PC-9 (cell line): ENCODE results near the gene EPB41L3. TPM values are rescaled to one million over a fixed set of nuclear protein-coding genes. Genes with fewer than 3 reads are reported as not detected.

Experiments used
- BruUV-seq: library from RNA; stranded (reverse); fragments of 400-500 nt; replicated peaks from 2 replicates; lab custom pipeline; 2021; lab: Mats Ljungman, UMichigan
- CTCF ChIA-PET: fragments of 300-600 bp; sonication (Branson Sonifier 250); formaldehyde crosslinking; loops from one replicate; lab custom pipeline; 2022; ENCODE audit warnings: antibody characterized with exemption; lab: Charles Lee
- POLR2A ChIA-PET: fragments of 300-600 bp; sonication (Branson Sonifier 250); formaldehyde crosslinking; loops from one replicate; lab custom pipeline; 2022; ENCODE audit warnings: antibody characterized with exemption; ENCODE audit not compliant: unreplicated experiment; lab: Charles Lee
- DNase-seq, 2 experiments: peaks; one replicate each; pipeline versions ENCODE4 v3.0.0 to v3.0.0-alpha.2; 2015 to 2022; ENCODE audit warnings: mixed read lengths in 1 of 2
- H2AFZ ChIP-seq: fragments of 200-600 bp; sonication (generic); 2 replicates; pipeline ENCODE4 v1.8.1; 2017; ENCODE audit warnings: antibody characterized with exemption
- H3F3A ChIP-seq: fragments of 200-600 bp; sonication (generic); 2 replicates; pipeline ENCODE4 v1.8.1; 2017; ENCODE audit warnings: antibody characterized with exemption, mild to moderate bottlenecking, low read depth; ENCODE audit not compliant: insufficient read depth
- H3K27ac ChIP-seq: fragments of 200-600 bp; sonication (generic); 2 replicates; pipeline ENCODE4 v1.6.1; 2016; ENCODE audit warnings: mixed run types
- H3K27me3 ChIP-seq: fragments of 200-600 bp; sonication (generic); 2 replicates; pipeline ENCODE4 v1.6.1; 2016; ENCODE audit warnings: low read depth, mixed run types; ENCODE audit not compliant: insufficient read depth
- H3K36me3 ChIP-seq: fragments of 200-600 bp; sonication (generic); 2 replicates; pipeline ENCODE4 v1.6.1; 2016; ENCODE audit warnings: low read depth, mixed run types
- H3K4me1 ChIP-seq: fragments of 200-600 bp; sonication (generic); replicated peaks from 2 replicates; pipeline ENCODE4 v1.6.1; 2016; ENCODE audit warnings: mixed run types; ENCODE audit not compliant: insufficient read depth
- H3K4me2 ChIP-seq: fragments of 200-600 bp; sonication (generic); 2 replicates; pipeline ENCODE4 v1.6.1; 2017; ENCODE audit warnings: mixed run types
- H3K4me3 ChIP-seq: fragments of 200-600 bp; sonication (generic); 2 replicates; pipeline ENCODE4 v1.6.1; 2016; ENCODE audit warnings: mixed run types
- H3K79me2 ChIP-seq: fragments of 200-600 bp; sonication (generic); 2 replicates; pipeline ENCODE4 v1.6.1; 2017; ENCODE audit warnings: low read depth, mixed run types
- H3K9me2 ChIP-seq: fragments of 200-600 bp; sonication (generic); 2 replicates; pipeline ENCODE4 v1.8.1; 2017; ENCODE audit warnings: mild to moderate bottlenecking; ENCODE audit not compliant: insufficient read depth
- H3K9me3 ChIP-seq: fragments of 200-600 bp; sonication (generic); 2 replicates; pipeline ENCODE4 v1.8.1; 2016; ENCODE audit warnings: low read depth; ENCODE audit not compliant: insufficient read depth
- H4K20me1 ChIP-seq: fragments of 200-600 bp; sonication (generic); 2 replicates; pipeline ENCODE4 v1.8.1; 2017; ENCODE audit not compliant: insufficient read depth
- EZH2 ChIP-seq: fragments of 200-600 bp; sonication (generic); IDR thresholded peaks from 2 replicates; pipeline ENCODE4 v1.8.0; 2017; ENCODE audit warnings: antibody characterized with exemption, low read depth
- intact Hi-C: fragments of 100-400 bp; cut with micrococcal nuclease; formaldehyde crosslinking; loops from one replicate; pipeline ENCODE4 v1.10.0; 2022; ENCODE audit not compliant: unreplicated experiment
- total RNA-seq: library from RNA; stranded (reverse); gene quantifications from 2 replicates; pipeline ENCODE4 v1.2.3, GENCODE V29; 2021
- TF ChIP-seq, protein P1 (sequence below): fragments of 200-600 bp; sonication (generic); conservative IDR thresholded peaks from 2 replicates; pipeline ENCODE4 v1.6.1; 2017; ENCODE audit warnings: mixed run types, antibody characterized with exemption, mild to moderate bottlenecking, moderate library complexity

The EPB41L3 gene
- total RNA-seq, 1 experiment from 2014 or later = not detected

DNA sequence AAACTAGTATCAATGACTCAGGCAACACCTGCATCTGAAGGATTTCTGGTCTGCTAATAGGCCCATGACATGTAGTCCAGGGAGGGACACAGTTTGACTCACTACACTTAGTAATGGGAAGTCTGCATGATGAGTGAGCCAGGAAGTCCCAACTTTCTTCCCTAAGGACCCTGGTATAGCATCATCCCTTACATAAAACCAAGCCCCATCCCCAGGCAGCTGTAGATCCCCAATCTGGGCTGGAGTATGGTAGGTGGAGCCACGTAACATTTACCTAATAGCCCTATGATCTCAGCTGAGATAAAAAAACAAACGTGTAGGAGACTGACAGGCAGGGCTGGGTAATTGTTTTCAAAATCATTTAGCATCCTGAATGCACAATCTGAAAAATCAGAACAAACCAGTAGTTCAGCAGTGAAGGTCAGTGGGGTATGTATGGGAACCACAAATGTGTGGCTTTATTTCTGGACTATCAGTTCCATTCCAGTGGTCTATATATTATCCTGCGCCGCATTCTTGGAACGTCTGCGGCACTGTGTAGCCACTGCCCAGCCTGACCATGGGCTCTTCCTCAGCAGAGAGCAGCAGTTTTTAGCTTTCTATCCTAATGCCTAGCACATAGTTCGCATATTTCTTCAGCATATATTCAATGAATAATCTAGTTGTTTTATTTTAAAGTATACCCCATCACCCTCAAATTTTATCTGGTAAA, 33.5 kb downstream of the EPB41L3 start:
- Histone ChIP-seq H3K9me3 (no peaks in the 10 kb centered on the region), H3K9me2 (0 out of 2 replicates have a peak, but pooled peaks cover 3% of the 10 kb centered on the region), H2AFZ (no peak overlapping the region), H3K4me1 (no peaks in the 10 kb centered on the region), H3K4me2 (no peak overlapping the region), H4K20me1 (no peaks in the 10 kb centered on the region), H3K4me3 (no peak overlapping the region), H3K36me3 (no peaks in the 10 kb centered on the region), H3K27ac (no peak overlapping the region), H3K27me3 (no peaks in the 10 kb centered on the region; the same call in 1 of the 2 replicates), H3F3A (no peaks in the 10 kb centered on the region), H3K79me2 (no peaks in the 10 kb centered on the region)
- intact Hi-C loops = no loop called here
- DNase-seq = no peak
- TF ChIP-seq, protein P1, sequence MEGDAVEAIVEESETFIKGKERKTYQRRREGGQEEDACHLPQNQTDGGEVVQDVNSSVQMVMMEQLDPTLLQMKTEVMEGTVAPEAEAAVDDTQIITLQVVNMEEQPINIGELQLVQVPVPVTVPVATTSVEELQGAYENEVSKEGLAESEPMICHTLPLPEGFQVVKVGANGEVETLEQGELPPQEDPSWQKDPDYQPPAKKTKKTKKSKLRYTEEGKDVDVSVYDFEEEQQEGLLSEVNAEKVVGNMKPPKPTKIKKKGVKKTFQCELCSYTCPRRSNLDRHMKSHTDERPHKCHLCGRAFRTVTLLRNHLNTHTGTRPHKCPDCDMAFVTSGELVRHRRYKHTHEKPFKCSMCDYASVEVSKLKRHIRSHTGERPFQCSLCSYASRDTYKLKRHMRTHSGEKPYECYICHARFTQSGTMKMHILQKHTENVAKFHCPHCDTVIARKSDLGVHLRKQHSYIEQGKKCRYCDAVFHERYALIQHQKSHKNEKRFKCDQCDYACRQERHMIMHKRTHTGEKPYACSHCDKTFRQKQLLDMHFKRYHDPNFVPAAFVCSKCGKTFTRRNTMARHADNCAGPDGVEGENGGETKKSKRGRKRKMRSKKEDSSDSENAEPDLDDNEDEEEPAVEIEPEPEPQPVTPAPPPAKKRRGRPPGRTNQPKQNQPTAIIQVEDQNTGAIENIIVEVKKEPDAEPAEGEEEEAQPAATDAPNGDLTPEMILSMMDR = no peak
- no peak for TF ChIP-seq EZH2
- CTCF ChIA-PET = no interaction called here
- POLR2A ChIA-PET = no interaction called here
- no TSS peak for BruUV-seq

DNA sequence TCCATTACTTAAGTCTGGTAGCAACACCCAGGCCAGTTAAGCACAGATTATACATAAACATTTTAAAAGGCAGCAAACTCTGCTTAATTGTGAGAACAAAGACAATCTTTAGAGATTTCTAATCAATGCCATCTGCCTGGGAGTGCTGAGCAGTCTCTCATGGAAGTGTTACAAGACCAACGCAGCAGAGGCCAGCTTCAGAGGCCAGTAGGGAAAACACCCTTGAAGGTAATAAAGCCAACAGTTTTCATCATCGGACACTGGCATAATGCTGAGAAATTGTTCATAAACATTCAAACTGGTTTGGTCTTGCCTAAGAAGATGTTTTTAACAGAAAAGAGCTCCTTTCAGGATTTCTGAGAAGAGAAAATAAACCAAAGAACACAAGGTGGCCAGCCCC, 35.0 kb downstream of the EPB41L3 start:
- no peak for TF ChIP-seq EZH2
- CTCF ChIA-PET = no interaction called here

DNA sequence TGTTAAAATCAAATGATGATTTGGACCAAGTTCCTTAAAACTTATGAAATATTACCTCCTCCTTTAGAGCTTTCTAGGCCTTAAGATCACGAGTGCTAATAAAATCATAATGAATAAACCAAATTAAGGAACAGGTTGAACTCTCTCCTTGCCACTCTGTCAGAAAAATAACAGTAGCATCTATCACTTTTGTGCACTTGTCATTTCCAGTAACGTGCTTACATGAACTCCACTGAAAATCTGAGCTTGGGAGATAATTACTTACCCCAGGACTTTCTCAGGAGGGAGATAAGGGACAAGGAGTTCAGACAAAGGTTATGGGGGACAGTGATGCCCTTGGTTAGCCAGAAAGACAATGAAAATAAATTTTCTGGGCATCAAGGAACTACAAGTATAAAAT, 36.0 kb downstream of the EPB41L3 start:
- POLR2A ChIA-PET = no interaction called here

More for the DNA sequence above, 35.0 kb downstream of the EPB41L3 start:
- H2AFZ ChIP-seq = no peak overlapping the region
- H3K9me2 ChIP-seq = 0 out of 2 replicates have a peak, but pooled peaks cover under 1% of the 10 kb centered on the region
- H3F3A ChIP-seq = no peaks in the 10 kb centered on the region
- no peak overlapping the region for H3K4me2 ChIP-seq
- H3K4me1 ChIP-seq = no peaks in the 10 kb centered on the region
- no peaks in the 10 kb centered on the region for H3K9me3 ChIP-seq
- H3K79me2 ChIP-seq = no peaks in the 10 kb centered on the region
- intact Hi-C loops = no loop called here
- POLR2A ChIA-PET = no interaction called here
- no peaks in the 10 kb centered on the region for H3K27me3 ChIP-seq
- no peaks in the 10 kb centered on the region for H4K20me1 ChIP-seq
- H3K4me3 ChIP-seq = no peak overlapping the region
- BruUV-seq = no TSS peak
- no peak overlapping the region for H3K27ac ChIP-seq
- no peaks in the 10 kb centered on the region for H3K36me3 ChIP-seq
- no peak for DNase-seq

More for the DNA sequence above, 36.0 kb downstream of the EPB41L3 start:
- CTCF ChIA-PET = no interaction called here
- H4K20me1 ChIP-seq = no peaks in the 10 kb centered on the region
- no peaks in the 10 kb centered on the region for H3K36me3 ChIP-seq
- H3K27ac ChIP-seq = no peak overlapping the region
- no TSS peak for BruUV-seq
- H3K4me3 ChIP-seq = no peak overlapping the region
- no peaks in the 10 kb centered on the region for H3K79me2 ChIP-seq
- peaks cover 1% of the 10 kb centered on the region; the same call in 1 of the 2 replicates for H3K27me3 ChIP-seq
- no peak for TF ChIP-seq EZH2
- TF ChIP-seq, protein P1 = no peak
- no peaks in the 10 kb centered on the region for H3K4me1 ChIP-seq
- H2AFZ ChIP-seq = no peak overlapping the region
- H3K4me2 ChIP-seq = no peak overlapping the region
- H3K9me2 ChIP-seq = no peaks in the 10 kb centered on the region
- no peaks in the 10 kb centered on the region for H3F3A ChIP-seq
- intact Hi-C loops = no loop called here
- no peaks in the 10 kb centered on the region for H3K9me3 ChIP-seq
- DNase-seq = no peak
